ENCODE results near the gene MYCBP2. TPM values are rescaled to one million over a fixed set of nuclear protein-coding genes. Genes with fewer than 3 reads are reported as not detected.
"Not testable (repeated sequence)": the region's sequence is repeated elsewhere in the genome, so short reads cannot be mapped to it uniquely, and the experiment has no call there.

Gene MYCBP2
- polyA plus RNA-seq, 4 donors = 11.2 to 33.0 (median 23.5) TPM

- H3K4me1 ChIP-seq (ENCODE audit: control insufficient read depth in 3 of 3, insufficient read depth in 2 of 3, low read depth in 1 of 3, low read length in 2 of 3) = peaks cover 0 to 8% (median 0%) of the 10 kb centered on the region in 3 donors
- no peak for FAIRE-seq
- no peaks in the 10 kb centered on the region for H3K27me3 ChIP-seq (ENCODE audit: control insufficient read depth in 3 of 3, insufficient read depth in 3 of 3, low read length in 3 of 3)
- H3K27ac ChIP-seq (ENCODE audit: low read depth in 1 of 3, low read length in 2 of 3) = peak overlapping the region in 1 of 3 donors; percentile 26
- WGBS, 3 donors = 67 to 88% (median 69%) methylated on average over 4 of the region's 4 CpGs
- H3K4me3 ChIP-seq (ENCODE audit: low read depth in 1 of 3, low read length in 3 of 3) = no peak overlapping the region
- H3K36me3 ChIP-seq (ENCODE audit: control insufficient read depth in 3 of 3, insufficient read depth in 2 of 3, low read depth in 1 of 3, low read length in 3 of 3) = peaks cover 0 to 4% (median 0%) of the 10 kb centered on the region in 3 donors
- no peaks in the 10 kb centered on the region for H3K9me3 ChIP-seq (ENCODE audit: control insufficient read depth in 2 of 2, insufficient read depth in 1 of 2, low read depth in 1 of 2, low read length in 1 of 2)
- no peak for DNase-seq
Measured at GRCh38 chr13:77316430-77316829, 10.5 kb downstream of the MYCBP2 start.

- not testable (repeated sequence) for FAIRE-seq; H3K27me3 ChIP-seq (ENCODE audit: control insufficient read depth in 3 of 3, insufficient read depth in 3 of 3, low read length in 3 of 3); DNase-seq; H3K9me3 ChIP-seq (ENCODE audit: control insufficient read depth in 2 of 2, insufficient read depth in 1 of 2, low read depth in 1 of 2, low read length in 1 of 2); H3K4me1 ChIP-seq (ENCODE audit: control insufficient read depth in 3 of 3, insufficient read depth in 2 of 3, low read depth in 1 of 3, low read length in 2 of 3); H3K36me3 ChIP-seq (ENCODE audit: control insufficient read depth in 3 of 3, insufficient read depth in 2 of 3, low read depth in 1 of 3, low read length in 3 of 3); H3K27ac ChIP-seq (ENCODE audit: low read depth in 1 of 3, low read length in 2 of 3); H3K4me3 ChIP-seq (ENCODE audit: low read depth in 1 of 3, low read length in 3 of 3)
- WGBS, 3 donors = 83 to 87% (median 86%) methylated on average over 7 of the region's 7 CpGs
Measured at GRCh38 chr13:77315509-77315908, 11.4 kb downstream of the MYCBP2 start.

GRCh38 chr13:77313923-77314322 lies 13.0 kb downstream of the MYCBP2 start:
- no peak for DNase-seq
- no peak for FAIRE-seq
- peaks cover 0 to 4% (median 0%) of the 10 kb centered on the region in 3 donors for H3K36me3 ChIP-seq (ENCODE audit: control insufficient read depth in 3 of 3, insufficient read depth in 2 of 3, low read depth in 1 of 3, low read length in 3 of 3)
- peaks cover 0 to 8% (median 0%) of the 10 kb centered on the region in 3 donors for H3K4me1 ChIP-seq (ENCODE audit: control insufficient read depth in 3 of 3, insufficient read depth in 2 of 3, low read depth in 1 of 3, low read length in 2 of 3)
- H3K27ac ChIP-seq (ENCODE audit: low read depth in 1 of 3, low read length in 2 of 3) = no peak overlapping the region
- H3K9me3 ChIP-seq (ENCODE audit: control insufficient read depth in 2 of 2, insufficient read depth in 1 of 2, low read depth in 1 of 2, low read length in 1 of 2) = no peaks in the 10 kb centered on the region
- 74 to 88% (median 79%) methylated on average over 3 of the region's 3 CpGs for WGBS, 3 donors
- no peak overlapping the region for H3K4me3 ChIP-seq (ENCODE audit: low read depth in 1 of 3, low read length in 3 of 3)
- H3K27me3 ChIP-seq (ENCODE audit: control insufficient read depth in 3 of 3, insufficient read depth in 3 of 3, low read length in 3 of 3) = no peaks in the 10 kb centered on the region

- no peak for FAIRE-seq
- 49 to 82% (median 70%) methylated on average over 1 of the region's 1 CpG for WGBS, 3 donors
- no peaks in the 10 kb centered on the region for H3K9me3 ChIP-seq (ENCODE audit: control insufficient read depth in 2 of 2, insufficient read depth in 1 of 2, low read depth in 1 of 2, low read length in 1 of 2)
Measured at GRCh38 chr13:77312311-77312710, 14.6 kb downstream of the MYCBP2 start.

GRCh38 chr13:77310579-77311279 lies 16.2 kb downstream of the MYCBP2 start:
- FAIRE-seq (no peak), DNase-seq (no peak)
- H3K27me3 ChIP-seq (ENCODE audit: control insufficient read depth in 3 of 3, insufficient read depth in 3 of 3, low read length in 3 of 3) = no peaks in the 10 kb centered on the region
- 80 to 85% (median 82%) methylated on average over 3 of the region's 3 CpGs for WGBS, 3 donors
- no peak overlapping the region for H3K27ac ChIP-seq (ENCODE audit: low read depth in 1 of 3, low read length in 2 of 3)
- peaks cover 0 to 8% (median 0%) of the 10 kb centered on the region in 3 donors for H3K4me1 ChIP-seq (ENCODE audit: control insufficient read depth in 3 of 3, insufficient read depth in 2 of 3, low read depth in 1 of 3, low read length in 2 of 3)
- H3K4me3 ChIP-seq (ENCODE audit: low read depth in 1 of 3, low read length in 3 of 3) = no peak overlapping the region
- H3K36me3 ChIP-seq (ENCODE audit: control insufficient read depth in 3 of 3, insufficient read depth in 2 of 3, low read depth in 1 of 3, low read length in 3 of 3) = no peaks in the 10 kb centered on the region
- no peaks in the 10 kb centered on the region for H3K9me3 ChIP-seq (ENCODE audit: control insufficient read depth in 2 of 2, insufficient read depth in 1 of 2, low read depth in 1 of 2, low read length in 1 of 2)

More at GRCh38 chr13:77312311-77312710, 14.6 kb downstream of the MYCBP2 start:
- Histone ChIP-seq H3K36me3 (ENCODE audit: control insufficient read depth in 3 of 3, insufficient read depth in 2 of 3, low read depth in 1 of 3, low read length in 3 of 3) (peaks cover 0 to 1% (median 0%) of the 10 kb centered on the region in 3 donors), H3K4me3 (ENCODE audit: low read depth in 1 of 3, low read length in 3 of 3) (no peak overlapping the region), H3K27me3 (ENCODE audit: control insufficient read depth in 3 of 3, insufficient read depth in 3 of 3, low read length in 3 of 3) (no peaks in the 10 kb centered on the region), H3K27ac (ENCODE audit: low read depth in 1 of 3, low read length in 2 of 3) (no peak overlapping the region), H3K4me1 (ENCODE audit: control insufficient read depth in 3 of 3, insufficient read depth in 2 of 3, low read depth in 1 of 3, low read length in 2 of 3) (peaks cover 0 to 9% (median 0%) of the 10 kb centered on the region in 3 donors)
- no peak for DNase-seq

- Histone ChIP-seq H3K27me3 (ENCODE audit: control insufficient read depth in 3 of 3, insufficient read depth in 3 of 3, low read length in 3 of 3) (no peaks in the 10 kb centered on the region), H3K36me3 (ENCODE audit: control insufficient read depth in 3 of 3, insufficient read depth in 2 of 3, low read depth in 1 of 3, low read length in 3 of 3) (no peaks in the 10 kb centered on the region), H3K9me3 (ENCODE audit: control insufficient read depth in 2 of 2, insufficient read depth in 1 of 2, low read depth in 1 of 2, low read length in 1 of 2) (no peaks in the 10 kb centered on the region), H3K4me1 (ENCODE audit: control insufficient read depth in 3 of 3, insufficient read depth in 2 of 3, low read depth in 1 of 3, low read length in 2 of 3) (peaks cover 0 to 8% (median 0%) of the 10 kb centered on the region in 3 donors), H3K27ac (ENCODE audit: low read depth in 1 of 3, low read length in 2 of 3) (no peak overlapping the region), H3K4me3 (ENCODE audit: low read depth in 1 of 3, low read length in 3 of 3) (no peak overlapping the region)
- 71 to 89% (median 88%) methylated on average over 2 of the region's 2 CpGs for WGBS, 3 donors
- no peak for FAIRE-seq
- DNase-seq = no peak
Measured at GRCh38 chr13:77310161-77310560, 16.7 kb downstream of the MYCBP2 start.

GRCh38 chr13:77309254-77309653 lies 17.6 kb downstream of the MYCBP2 start:
- peaks cover 0 to 8% (median 0%) of the 10 kb centered on the region in 3 donors for H3K4me1 ChIP-seq (ENCODE audit: control insufficient read depth in 3 of 3, insufficient read depth in 2 of 3, low read depth in 1 of 3, low read length in 2 of 3)
- FAIRE-seq (no peak), DNase-seq (no peak)
- no peaks in the 10 kb centered on the region for H3K27me3 ChIP-seq (ENCODE audit: control insufficient read depth in 3 of 3, insufficient read depth in 3 of 3, low read length in 3 of 3)
- no peaks in the 10 kb centered on the region for H3K36me3 ChIP-seq (ENCODE audit: control insufficient read depth in 3 of 3, insufficient read depth in 2 of 3, low read depth in 1 of 3, low read length in 3 of 3)
- no peaks in the 10 kb centered on the region for H3K9me3 ChIP-seq (ENCODE audit: control insufficient read depth in 2 of 2, insufficient read depth in 1 of 2, low read depth in 1 of 2, low read length in 1 of 2)
- no peak overlapping the region for H3K27ac ChIP-seq (ENCODE audit: low read depth in 1 of 3, low read length in 2 of 3)
- H3K4me3 ChIP-seq (ENCODE audit: low read depth in 1 of 3, low read length in 3 of 3) = no peak overlapping the region
- 73 to 82% (median 82%) methylated on average over 2 of the region's 2 CpGs for WGBS, 3 donors

- no peak for FAIRE-seq
- no peak for DNase-seq
Measured at GRCh38 chr13:77306458-77306857, 20.4 kb downstream of the MYCBP2 start.

GRCh38 chr13:77305266-77305665 lies 21.6 kb downstream of the MYCBP2 start:
- Histone ChIP-seq H3K4me1 (ENCODE audit: control insufficient read depth in 3 of 3, insufficient read depth in 2 of 3, low read depth in 1 of 3, low read length in 2 of 3) (peaks cover 0 to 11% (median 0%) of the 10 kb centered on the region in 3 donors), H3K36me3 (ENCODE audit: control insufficient read depth in 3 of 3, insufficient read depth in 2 of 3, low read depth in 1 of 3, low read length in 3 of 3) (no peaks in the 10 kb centered on the region), H3K27me3 (ENCODE audit: control insufficient read depth in 3 of 3, insufficient read depth in 3 of 3, low read length in 3 of 3) (no peaks in the 10 kb centered on the region), H3K9me3 (ENCODE audit: control insufficient read depth in 2 of 2, insufficient read depth in 1 of 2, low read depth in 1 of 2, low read length in 1 of 2) (no peaks in the 10 kb centered on the region), H3K27ac (ENCODE audit: low read depth in 1 of 3, low read length in 2 of 3) (no peak overlapping the region), H3K4me3 (ENCODE audit: low read depth in 1 of 3, low read length in 3 of 3) (no peak overlapping the region)
- FAIRE-seq = no peak
- no peak for DNase-seq

More at GRCh38 chr13:77306458-77306857, 20.4 kb downstream of the MYCBP2 start:
- Histone ChIP-seq H3K9me3 (ENCODE audit: control insufficient read depth in 2 of 2, insufficient read depth in 1 of 2, low read depth in 1 of 2, low read length in 1 of 2) (no peaks in the 10 kb centered on the region), H3K27me3 (ENCODE audit: control insufficient read depth in 3 of 3, insufficient read depth in 3 of 3, low read length in 3 of 3) (no peaks in the 10 kb centered on the region), H3K27ac (ENCODE audit: low read depth in 1 of 3, low read length in 2 of 3) (no peak overlapping the region), H3K4me3 (ENCODE audit: low read depth in 1 of 3, low read length in 3 of 3) (no peak overlapping the region), H3K36me3 (ENCODE audit: control insufficient read depth in 3 of 3, insufficient read depth in 2 of 3, low read depth in 1 of 3, low read length in 3 of 3) (no peaks in the 10 kb centered on the region), H3K4me1 (ENCODE audit: control insufficient read depth in 3 of 3, insufficient read depth in 2 of 3, low read depth in 1 of 3, low read length in 2 of 3) (peaks cover 0 to 8% (median 0%) of the 10 kb centered on the region in 3 donors)
